ENCODE measurements around the gene MAPKBP1.

MAPKBP1 gene

GRCh38 chr15:41869770-41870688 is 95.7 kb downstream of the MAPKBP1 start:
- no peak for DNase-seq

- DNase-seq = no peak
Observed at GRCh38 chr15:41870689-41871081, 96.4 kb downstream of the MAPKBP1 start.

- no peak for DNase-seq
Observed at GRCh38 chr15:41871175-41871905, 97.1 kb downstream of the MAPKBP1 start.

- no peak for DNase-seq
Observed at GRCh38 chr15:41872166-41872747, 98.0 kb downstream of the MAPKBP1 start.

DNA sequence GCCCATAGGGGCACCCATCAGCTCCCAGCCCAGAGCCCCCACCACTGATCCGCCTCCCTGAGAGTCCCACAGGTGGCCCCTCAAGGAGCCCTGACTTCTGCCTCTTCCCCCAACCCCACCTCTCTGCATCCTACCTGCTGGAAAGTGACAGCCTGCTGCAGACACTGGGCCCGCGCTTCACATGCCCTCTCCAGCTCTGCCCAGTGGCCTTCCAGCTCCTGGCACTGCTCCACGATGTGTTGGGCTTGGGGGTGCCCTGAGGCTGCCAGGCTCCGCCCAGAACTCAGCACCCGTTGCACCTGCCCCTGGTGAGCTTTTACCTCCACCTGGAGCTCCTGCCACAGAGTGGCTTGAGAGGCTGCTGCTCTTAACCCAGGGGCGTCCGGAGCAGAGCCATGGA is 99.4 kb downstream of the MAPKBP1 start:
- DNase-seq = peak; percentile 58

- DNase-seq = no peak
Observed at GRCh38 chr15:41874736-41875135, 100.5 kb downstream of the MAPKBP1 start.

DNA sequence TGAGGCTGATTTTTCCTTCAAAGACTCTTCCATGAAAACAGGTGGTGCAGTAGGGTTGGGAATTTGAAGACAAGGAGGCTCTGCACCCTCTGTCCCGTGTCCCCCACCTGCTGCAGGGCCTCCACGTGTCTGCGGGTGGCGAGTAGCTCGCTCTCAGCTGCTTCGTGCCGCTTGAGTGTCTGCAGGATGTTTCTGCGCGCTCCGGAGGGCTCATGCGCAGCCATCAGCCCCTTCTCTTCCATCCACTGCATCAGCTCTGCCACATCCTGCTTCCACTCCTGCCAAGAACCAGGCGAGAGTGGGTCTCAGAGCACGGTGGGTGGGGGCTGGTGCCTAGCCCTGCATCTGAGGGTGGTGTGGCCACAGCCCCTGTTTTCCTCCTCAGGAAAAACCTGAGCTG is 101.7 kb downstream of the MAPKBP1 start:
- DNase-seq = no peak

DNA sequence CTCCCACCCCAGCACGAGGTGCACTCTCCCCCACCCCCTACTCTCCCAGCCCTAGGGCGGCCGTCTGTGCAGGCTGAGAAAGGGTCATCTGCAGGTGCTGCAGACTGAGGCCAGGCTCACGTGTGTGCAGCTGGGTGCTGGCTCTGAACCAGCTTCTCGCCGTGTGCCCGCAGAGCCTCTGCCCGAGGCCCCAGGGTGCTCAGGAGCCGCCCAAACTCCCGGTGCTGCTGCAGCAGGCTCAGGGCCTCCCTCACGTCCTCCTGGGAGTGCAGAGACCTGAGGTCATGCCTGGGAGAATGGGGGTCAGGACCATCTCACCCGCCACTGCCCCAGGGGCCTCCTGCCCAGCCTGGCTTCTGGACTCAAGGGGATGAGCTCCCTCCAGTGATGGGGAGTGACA is 102.4 kb downstream of the MAPKBP1 start:
- no peak for DNase-seq

Measured in NCI-H2029 (cell line).